ENCODE data around the gene DENND4C. TPM values are rescaled to one million over a fixed set of nuclear protein-coding genes. Genes with fewer than 3 reads are reported as not detected.

Gene DENND4C
- total and polyA plus RNA-seq, 2 of the 4 experiments (the other 2 are of a cell fraction): 9.0 to 32.6 TPM

DNA sequence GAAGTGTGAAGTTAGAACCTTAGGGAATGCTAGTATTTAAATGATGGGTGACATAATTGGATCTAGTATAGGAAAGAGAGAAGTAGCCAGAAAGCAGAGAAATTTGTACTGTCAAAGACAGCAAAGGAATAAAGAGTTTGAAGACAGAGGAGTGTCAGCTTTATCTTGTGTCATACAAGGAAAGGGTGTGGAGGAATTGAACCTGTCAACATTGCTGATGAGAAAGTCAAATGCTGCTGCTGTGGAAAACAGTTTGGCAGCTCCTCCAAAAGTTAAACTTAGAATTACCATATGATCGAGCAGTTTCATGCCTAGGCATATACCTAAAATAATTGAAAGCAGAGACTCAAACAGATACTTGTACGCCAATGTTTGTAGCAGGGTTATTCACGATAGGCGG, 63.7 kb downstream of the DENND4C start:
- TF ChIP-seq RAD21 (IDR thresholded peaks at IDR 0.05; ENCODE audit: low read length) (no peak), MXI1 (IDR thresholded peaks at IDR 0.05; ENCODE audit: borderline replicate concordance, low read depth, low read length) (no peak), MAZ (IDR thresholded peaks at IDR 0.05; ENCODE audit: borderline replicate concordance, low read depth, low read length) (no peak), POLR2A (IDR thresholded peaks at IDR 0.05; ENCODE audit: low read depth, low read length) (no peak), CHD1 (IDR thresholded peaks at IDR 0.05; ENCODE audit: low read depth, low read length) (no peak), CEBPB (IDR thresholded peaks at IDR 0.05; ENCODE audit: low read depth, low read length) (no peak), SMC3 (IDR thresholded peaks at IDR 0.05; ENCODE audit: low read depth, low read length) (no peak), USF2 (IDR thresholded peaks at IDR 0.05; ENCODE audit: low read depth, low read length) (no peak), RFX5 (IDR thresholded peaks at IDR 0.05; ENCODE audit: low read depth, low read length) (no peak), CTCF (conservative IDR thresholded peaks at IDR 0.05; ENCODE audit: low read depth, low read length) (no peak), BHLHE40 (IDR thresholded peaks at IDR 0.05; ENCODE audit: low read depth, low read length) (no peak), MAFK (IDR thresholded peaks at IDR 0.05; ENCODE audit: low read depth, low read length) (no peak), NFE2L2 (IDR thresholded peaks at IDR 0.05; ENCODE audit: low read depth, low read length) (no peak), FOS (IDR thresholded peaks at IDR 0.05; ENCODE audit: low read depth, low read length) (no peak), RCOR1 (IDR thresholded peaks at IDR 0.05; ENCODE audit: insufficient replicate concordance, low read length) (no peak)
- TF ChIP-seq, protein P1, sequence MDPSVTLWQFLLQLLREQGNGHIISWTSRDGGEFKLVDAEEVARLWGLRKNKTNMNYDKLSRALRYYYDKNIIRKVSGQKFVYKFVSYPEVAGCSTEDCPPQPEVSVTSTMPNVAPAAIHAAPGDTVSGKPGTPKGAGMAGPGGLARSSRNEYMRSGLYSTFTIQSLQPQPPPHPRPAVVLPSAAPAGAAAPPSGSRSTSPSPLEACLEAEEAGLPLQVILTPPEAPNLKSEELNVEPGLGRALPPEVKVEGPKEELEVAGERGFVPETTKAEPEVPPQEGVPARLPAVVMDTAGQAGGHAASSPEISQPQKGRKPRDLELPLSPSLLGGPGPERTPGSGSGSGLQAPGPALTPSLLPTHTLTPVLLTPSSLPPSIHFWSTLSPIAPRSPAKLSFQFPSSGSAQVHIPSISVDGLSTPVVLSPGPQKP (IDR thresholded peaks at IDR 0.05; ENCODE audit: borderline replicate concordance, low read depth, low read length): no peak
- Histone ChIP-seq H4K91ac (ENCODE audit: insufficient read depth, low read depth, low read length) (no peak overlapping the region), H2BK20ac (ENCODE audit: low read depth, low read length) (no peak overlapping the region), H3K27me3 (ENCODE audit: control insufficient read depth, insufficient read depth, low read length) (no peaks in the 10 kb centered on the region), H3K4me1 (ENCODE audit: control insufficient read depth, insufficient read depth, low read length) (no peaks in the 10 kb centered on the region), H3K9me1 (ENCODE audit: insufficient read depth, low read length) (no peaks in the 10 kb centered on the region), H3K56ac (ENCODE audit: extremely low read depth, insufficient read depth, low read length) (no peak overlapping the region), H2AK9ac (replicated peaks; ENCODE audit: low read depth, low read length, poor library complexity) (no peak overlapping the region), H3K27ac (ENCODE audit: insufficient read depth, low read length) (no peak overlapping the region), H4K8ac (ENCODE audit: low read depth in 2 of 2, low read length in 2 of 2) (no peak overlapping the region), H2AFZ (replicated peaks; ENCODE audit: low read length, poor library complexity) (no peak overlapping the region), H3K4ac (ENCODE audit: low read depth, low read length) (no peak overlapping the region), H3K9ac (ENCODE audit: low read depth, low read length) (no peak overlapping the region), H4K5ac (ENCODE audit: low read depth, low read length) (no peak overlapping the region), H2BK5ac (ENCODE audit: low read depth, low read length, poor library complexity, severe bottlenecking) (no peak overlapping the region), H3K9me3 (ENCODE audit: control insufficient read depth, insufficient read depth, low read length) (no peaks in the 10 kb centered on the region), H3K79me1 (ENCODE audit: low read depth in 1 of 2, low read length in 2 of 2) (0 out of 4 replicates have a peak, but pooled peaks cover 0 to 4% of the 10 kb centered on the region in 2 experiments), H2AK5ac (ENCODE audit: low read depth, low read length) (no peak overlapping the region), H3K4me2 (ENCODE audit: low read depth, low read length) (no peak overlapping the region), H4K20me1 (ENCODE audit: insufficient read depth, low read length) (no peaks in the 10 kb centered on the region), H2BK15ac (ENCODE audit: low read depth, low read length) (no peak overlapping the region), H3K36me3 (ENCODE audit: control insufficient read depth, insufficient read depth, low read length) (peaks cover 6% of the 10 kb centered on the region), H2BK120ac (ENCODE audit: low read depth, low read length) (no peak overlapping the region), H3K23ac (ENCODE audit: low read depth, low read length) (no peak overlapping the region), H3K18ac (ENCODE audit: low read depth, low read length) (no peak overlapping the region), H3K14ac (replicated peaks; ENCODE audit: low read depth, low read length) (no peak overlapping the region), H3K4me3 (ENCODE audit: insufficient read depth, low read depth, low read length) (no peak overlapping the region)
- BruUV-seq (replicated peaks): no TSS peak
- no peak for ATAC-seq (ENCODE audit: low read depth)
- CTCF ChIA-PET: no interaction called here
- POLR2A ChIA-PET (ENCODE audit: unreplicated experiment): no interaction called here
- dilution Hi-C loops (cut with HindIII; ENCODE audit: low sequenced_read_pairs, unreplicated experiment) (no loop called here), in situ Hi-C loops (cut with MboI; ENCODE audit: low sequenced_read_pairs) (no loop called here), intact Hi-C loops (cut with micrococcal nuclease) (loop anchor here (1.0 kb wide), 1 partner anchor 46 kb away; no protein-coding TSS in a partner anchor)
- no peak for DNase-seq
- WGBS, 2 experiments (ENCODE audit: extremely low coverage in 2 of 2, insufficient read length in 1 of 2): no CpG with 5 or more reads among the region's 4 CpGs

Measured in IMR-90 (cell line).